Measurements from ENCODE around the gene TEP1. TPM values are rescaled to one million over a fixed set of nuclear protein-coding genes. Genes with fewer than 3 reads are reported as not detected.
A peak's percentile ranks its signal among the peaks of the same experiment; 100 is the strongest.

The TEP1 gene
- total and polyA plus RNA-seq, 8 donors: 9.3 to 190 (median 19.0) TPM

DNA sequence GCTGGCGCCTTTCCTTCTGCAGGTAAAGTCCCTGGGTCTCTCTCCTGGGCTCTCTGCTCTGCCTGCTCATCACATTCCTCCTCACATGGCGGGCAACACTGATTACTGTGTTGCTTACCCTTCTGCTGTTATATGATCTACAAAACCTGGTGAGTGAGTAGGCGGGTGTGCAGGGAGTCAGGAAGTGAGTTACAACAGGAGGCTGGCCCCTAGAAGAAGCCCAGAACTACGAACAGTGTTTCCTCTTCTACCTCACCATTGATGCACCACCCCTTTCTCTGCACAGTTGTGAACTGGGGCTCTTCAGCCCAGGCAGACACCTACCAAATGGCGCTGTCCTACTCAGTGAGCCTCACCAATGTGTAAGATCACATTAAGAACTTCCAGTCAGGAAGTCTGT, 27.6 kb upstream of the TEP1 start:
- H3K27ac ChIP-seq: no peak overlapping the region
- TF ChIP-seq POLR2AphosphoS5 (IDR thresholded peaks at IDR 0.05): no peak
- TF ChIP-seq, protein P1, sequence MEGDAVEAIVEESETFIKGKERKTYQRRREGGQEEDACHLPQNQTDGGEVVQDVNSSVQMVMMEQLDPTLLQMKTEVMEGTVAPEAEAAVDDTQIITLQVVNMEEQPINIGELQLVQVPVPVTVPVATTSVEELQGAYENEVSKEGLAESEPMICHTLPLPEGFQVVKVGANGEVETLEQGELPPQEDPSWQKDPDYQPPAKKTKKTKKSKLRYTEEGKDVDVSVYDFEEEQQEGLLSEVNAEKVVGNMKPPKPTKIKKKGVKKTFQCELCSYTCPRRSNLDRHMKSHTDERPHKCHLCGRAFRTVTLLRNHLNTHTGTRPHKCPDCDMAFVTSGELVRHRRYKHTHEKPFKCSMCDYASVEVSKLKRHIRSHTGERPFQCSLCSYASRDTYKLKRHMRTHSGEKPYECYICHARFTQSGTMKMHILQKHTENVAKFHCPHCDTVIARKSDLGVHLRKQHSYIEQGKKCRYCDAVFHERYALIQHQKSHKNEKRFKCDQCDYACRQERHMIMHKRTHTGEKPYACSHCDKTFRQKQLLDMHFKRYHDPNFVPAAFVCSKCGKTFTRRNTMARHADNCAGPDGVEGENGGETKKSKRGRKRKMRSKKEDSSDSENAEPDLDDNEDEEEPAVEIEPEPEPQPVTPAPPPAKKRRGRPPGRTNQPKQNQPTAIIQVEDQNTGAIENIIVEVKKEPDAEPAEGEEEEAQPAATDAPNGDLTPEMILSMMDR (IDR thresholded peaks at IDR 0.05): no peak
- TF ChIP-seq POLR2A (IDR thresholded peaks at IDR 0.05): no peak
- no peak for TF ChIP-seq EP300 (IDR thresholded peaks at IDR 0.05)
- H3K9me3 ChIP-seq: no peaks in the 10 kb centered on the region
- peaks cover 0 to 5% (median 1%) of the 10 kb centered on the region in 4 donors for H3K4me1 ChIP-seq
- intact Hi-C loops (cut with DNase I; ENCODE audit: low total_unique reads): no loop called here
- peak in 1 of 2 donors; percentile 39 for DNase-seq
- peaks cover 0 to 11% (median 0%) of the 10 kb centered on the region in 3 donors for H3K27me3 ChIP-seq
- 64 to 89% (median 76%) methylated on average over 5 of the region's 5 CpGs for WGBS, 5 donors
- H3K4me3 ChIP-seq: no peak overlapping the region
- H3K36me3 ChIP-seq: peaks cover 4 to 19% (median 10%) of the 10 kb centered on the region in 4 donors

DNA sequence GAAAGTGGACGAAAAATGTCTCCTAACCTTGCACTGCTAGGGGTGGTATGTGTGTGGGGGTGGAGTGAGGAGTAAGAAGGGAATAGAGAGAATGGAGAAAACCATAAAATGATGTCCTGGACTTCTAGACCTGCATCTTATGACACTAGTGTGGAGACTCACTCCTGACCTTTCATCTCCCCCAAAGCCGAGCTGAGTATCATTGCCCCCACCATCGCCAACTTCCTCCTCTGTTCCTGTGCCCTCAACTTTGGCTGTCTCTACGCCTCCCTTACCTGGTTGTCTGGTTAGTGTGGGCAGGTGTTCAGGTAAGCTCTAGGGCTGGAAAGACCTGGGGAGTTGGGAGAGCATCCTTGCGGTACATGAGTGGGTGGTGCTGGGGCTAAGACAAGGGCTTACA, 27.2 kb upstream of the TEP1 start:
- H3K27me3 ChIP-seq: peaks cover 0 to 16% (median 0%) of the 10 kb centered on the region in 3 donors
- H3K9me3 ChIP-seq: no peaks in the 10 kb centered on the region
- peaks cover 2 to 14% (median 6%) of the 10 kb centered on the region in 4 donors for H3K36me3 ChIP-seq
- peaks cover 0 to 6% (median 2%) of the 10 kb centered on the region in 4 donors for H3K4me1 ChIP-seq
- WGBS, 5 donors: 78 to 90% (median 82%) methylated on average over 5 of the region's 5 CpGs
- no peak for DNase-seq
- TF ChIP-seq POLR2AphosphoS5 (IDR thresholded peaks at IDR 0.05) (no peak), EP300 (IDR thresholded peaks at IDR 0.05) (no peak), POLR2A (IDR thresholded peaks at IDR 0.05) (no peak)
- TF ChIP-seq, protein P1 (IDR thresholded peaks at IDR 0.05): no peak
- intact Hi-C loops (cut with DNase I; ENCODE audit: low total_unique reads): no loop called here
- no peak overlapping the region for H3K27ac ChIP-seq
- no peak overlapping the region for H3K4me3 ChIP-seq

DNA sequence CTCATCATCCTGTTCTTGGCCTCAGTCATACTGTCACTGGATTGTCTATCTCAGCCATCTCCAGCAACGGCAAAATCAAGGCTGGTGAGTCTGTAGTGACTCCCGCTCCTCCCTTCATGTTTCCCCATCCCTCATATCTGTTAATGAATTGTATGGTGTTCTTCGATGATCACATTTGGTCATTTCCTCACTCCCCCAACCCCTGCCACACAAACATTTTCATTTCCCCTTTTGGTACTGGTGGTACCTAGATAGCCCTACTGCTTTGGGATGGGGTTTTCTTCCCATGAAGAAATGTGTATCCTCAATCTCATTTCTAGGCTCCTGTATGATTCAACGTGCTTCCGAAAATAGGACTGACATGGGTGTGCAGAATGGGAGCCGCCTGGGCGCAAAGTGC, 25.4 kb upstream of the TEP1 start:
- intact Hi-C loops (cut with DNase I; ENCODE audit: low total_unique reads): no loop called here
- H3K9me3 ChIP-seq: no peaks in the 10 kb centered on the region
- 77 to 94% (median 91%) methylated on average over 7 of the region's 7 CpGs for WGBS, 5 donors
- H3K27me3 ChIP-seq: peaks cover 0 to 22% (median 0%) of the 10 kb centered on the region in 3 donors
- no peak overlapping the region for H3K4me3 ChIP-seq
- TF ChIP-seq, protein P1 (IDR thresholded peaks at IDR 0.05): no peak
- TF ChIP-seq POLR2A (IDR thresholded peaks at IDR 0.05) (no peak), POLR2AphosphoS5 (IDR thresholded peaks at IDR 0.05) (no peak), EP300 (IDR thresholded peaks at IDR 0.05) (no peak)
- H3K27ac ChIP-seq: no peak overlapping the region
- H3K36me3 ChIP-seq: no peaks in the 10 kb centered on the region
- no peak for DNase-seq
- H3K4me1 ChIP-seq: peaks cover 0 to 15% (median 6%) of the 10 kb centered on the region in 4 donors

DNA sequence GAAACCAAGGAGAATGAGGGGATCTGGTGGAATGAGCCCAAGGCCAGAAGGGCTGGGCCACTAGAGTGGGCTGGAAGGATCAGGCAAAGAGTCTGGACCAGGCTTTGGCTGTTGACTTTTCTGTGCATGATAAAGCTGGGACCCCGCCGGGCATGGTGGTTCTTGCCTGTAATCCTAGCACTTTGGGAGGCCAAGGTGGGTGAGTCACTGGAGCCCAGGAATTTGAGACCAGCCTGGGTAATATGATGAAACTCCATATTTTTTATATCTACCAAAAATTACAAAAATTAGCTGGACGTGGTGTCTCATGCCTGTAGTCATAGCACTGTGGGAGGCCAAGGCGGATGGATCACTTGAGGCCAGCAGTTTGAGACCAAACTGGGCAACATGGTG, 23.1 kb upstream of the TEP1 start:
- 85 to 93% (median 89%) methylated on average over 4 of the region's 4 CpGs for WGBS, 5 donors
- Histone ChIP-seq H3K27ac (no peak overlapping the region), H3K4me1 (peaks cover 0 to 15% (median 6%) of the 10 kb centered on the region in 4 donors), H3K36me3 (no peaks in the 10 kb centered on the region), H3K4me3 (no peak overlapping the region), H3K27me3 (peaks cover 0 to 22% (median 0%) of the 10 kb centered on the region in 3 donors), H3K9me3 (no peaks in the 10 kb centered on the region)
- no peak for DNase-seq
- TF ChIP-seq POLR2A (IDR thresholded peaks at IDR 0.05) (no peak), POLR2AphosphoS5 (IDR thresholded peaks at IDR 0.05) (no peak)
- intact Hi-C loops (cut with DNase I; ENCODE audit: low total_unique reads): no loop called here

DNA sequence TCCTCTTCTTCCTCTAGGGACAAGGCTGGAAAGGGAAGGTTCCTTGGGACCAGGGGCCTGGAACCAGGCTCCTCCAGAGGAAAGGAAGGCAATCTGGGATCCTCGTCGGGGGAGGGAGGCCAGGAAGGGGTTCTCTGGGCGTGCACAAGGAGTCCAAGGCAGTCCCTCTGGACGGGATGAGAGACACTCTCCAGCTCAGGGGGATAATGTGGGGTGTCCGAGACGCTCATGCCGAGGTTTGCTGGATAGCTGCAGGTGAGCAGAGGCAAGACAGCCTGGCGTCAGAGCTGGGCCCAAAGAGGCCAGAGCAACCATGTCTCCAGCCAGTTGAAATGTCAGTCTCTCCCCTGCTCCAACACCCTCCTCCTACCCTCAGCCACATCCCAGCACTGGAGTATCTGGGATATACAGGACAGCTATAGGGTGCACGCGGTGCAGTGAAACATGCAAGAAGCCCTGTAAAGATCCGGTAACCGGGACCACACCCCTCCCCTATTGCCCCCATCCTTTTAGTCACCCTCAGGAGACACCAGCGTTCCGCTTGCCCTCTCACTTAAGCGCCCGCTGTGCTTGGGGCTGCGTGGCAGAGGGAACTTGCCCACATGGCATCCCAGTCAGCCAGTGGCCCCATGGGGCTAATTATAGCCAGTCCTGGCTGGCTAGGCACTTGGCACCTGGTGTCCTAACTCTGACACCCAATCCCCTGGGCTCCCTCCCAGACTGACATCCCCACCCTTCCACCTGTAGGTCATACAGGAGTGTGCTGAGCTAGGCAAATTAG, 22.5 kb upstream of the TEP1 start, which contains the start of gene KLHL33:
KLHL33 (minus strand) TSS at position 585 of the 781 bp plus-strand sequence; CDS start at position 230, 355 bp downstream.
- intact Hi-C loops (cut with DNase I; ENCODE audit: low total_unique reads): no loop called here
- 81 to 85% (median 81%) methylated on average over 17 of the region's 17 CpGs for WGBS, 5 donors

More for the DNA sequence above, 22.5 kb upstream of the TEP1 start, which contains the start of gene KLHL33:
- Histone ChIP-seq H3K36me3 (no peaks in the 10 kb centered on the region), H3K4me1 (peaks cover 1 to 17% (median 6%) of the 10 kb centered on the region in 4 donors), H3K27me3 (peaks cover 0 to 22% (median 0%) of the 10 kb centered on the region in 3 donors), H3K4me3 (peak within 1 kb of the TSS; percentile 22 to 31 (median 25)), H3K27ac (peak within 1 kb of the TSS in 4 of 5 donors; percentile 1 to 76 (median 46)), H3K9me3 (no peaks in the 10 kb centered on the region)
- no peak for DNase-seq
- TF ChIP-seq POLR2A (IDR thresholded peaks at IDR 0.05): no peak
- TF ChIP-seq, protein P1 (IDR thresholded peaks at IDR 0.05): no peak
